Right hindlimb (tissue), 1 donor: ENCODE measurements around the gene URB1.
"Not testable (repeated sequence)": the region's sequence is repeated elsewhere in the genome, so short reads cannot be mapped to it uniquely, and the experiment has no call there.

Source experiments
- DNase-seq: peaks from one replicate; pipeline ENCODE4 v3.0.0-alpha.2; 2018

Gene URB1

DNA sequence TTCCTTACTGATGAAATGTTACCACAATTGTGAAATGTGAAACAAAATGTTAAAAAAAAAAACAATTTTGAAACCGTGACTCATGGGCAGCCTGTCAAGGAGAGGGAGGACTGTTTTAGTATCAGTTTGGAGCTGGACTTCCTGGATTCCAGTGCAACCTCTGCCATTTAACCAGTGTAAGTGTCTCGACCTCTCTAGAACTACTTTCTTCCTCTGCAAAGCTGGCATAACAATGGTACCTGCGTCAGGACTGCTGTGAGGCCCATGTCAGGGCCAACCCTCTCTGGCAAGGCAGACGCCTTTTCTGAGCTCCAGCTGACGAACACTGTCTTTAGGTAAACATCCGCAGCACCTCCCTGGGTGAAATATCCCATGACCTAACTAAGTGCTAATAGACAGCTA lies 20.9 kb downstream of the URB1 start:
- DNase-seq, result no peak

GRCh38 chr21:32370998-32371766 lies 21.6 kb downstream of the URB1 start:
- no peak for DNase-seq

DNA sequence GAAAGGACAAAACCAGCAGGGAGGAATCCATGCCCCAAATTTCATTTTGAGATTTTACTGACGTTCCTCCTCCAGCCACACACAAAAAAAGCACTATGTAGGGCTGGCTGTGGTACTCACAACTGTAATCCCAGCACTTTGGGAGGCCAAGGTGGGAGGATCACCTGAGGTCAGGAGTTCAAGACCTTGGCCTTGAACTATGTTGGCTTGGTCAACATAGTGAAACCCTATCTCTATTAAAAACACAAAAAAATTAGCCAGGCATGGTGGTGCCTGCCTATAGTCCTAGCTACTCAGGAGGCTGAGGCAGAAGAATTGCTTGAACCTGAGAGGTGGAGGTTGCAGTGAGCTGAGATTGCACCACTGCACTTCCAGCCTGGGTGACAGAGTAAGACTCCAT lies 23.9 kb downstream of the URB1 start:
- not testable (repeated sequence) for DNase-seq

GRCh38 chr21:32368386-32368785 lies 24.4 kb downstream of the URB1 start:
- no peak for DNase-seq

GRCh38 chr21:32367158-32367557 lies 25.7 kb downstream of the URB1 start:
- DNase-seq, result no peak

DNA sequence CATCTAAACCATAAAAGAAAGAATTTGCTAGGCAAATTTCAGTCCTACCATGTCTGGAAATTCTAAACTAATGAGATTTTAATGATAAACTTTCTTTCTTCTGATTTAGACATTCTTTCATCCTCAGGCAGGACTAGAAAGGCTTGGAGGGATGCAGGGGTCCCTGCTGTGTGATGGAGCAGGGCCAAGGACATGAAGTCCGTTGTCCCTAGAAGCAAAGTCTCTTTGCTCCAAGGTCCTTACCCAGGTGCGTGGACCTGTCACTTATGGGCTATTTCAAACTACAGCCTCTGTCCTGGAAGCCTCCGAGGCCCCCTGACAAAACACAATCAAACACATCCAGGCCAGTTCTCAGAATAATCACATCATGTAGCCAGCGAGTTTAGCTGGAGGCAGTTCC lies 26.6 kb downstream of the URB1 start:
- DNase-seq, result no peak

GRCh38 chr21:32364796-32365195 lies 28.0 kb downstream of the URB1 start:
- DNase-seq, result peak; percentile 43

GRCh38 chr21:32364387-32364786 lies 28.4 kb downstream of the URB1 start:
- DNase-seq, result peak; percentile 84

- no peak for DNase-seq
Observed at GRCh38 chr21:32360401-32360975, 32.3 kb downstream of the URB1 start.

GRCh38 chr21:32359719-32360260 lies 33.0 kb downstream of the URB1 start:
- DNase-seq, result no peak

GRCh38 chr21:32356874-32357395 lies 35.9 kb downstream of the URB1 start:
- DNase-seq, result no peak

DNA sequence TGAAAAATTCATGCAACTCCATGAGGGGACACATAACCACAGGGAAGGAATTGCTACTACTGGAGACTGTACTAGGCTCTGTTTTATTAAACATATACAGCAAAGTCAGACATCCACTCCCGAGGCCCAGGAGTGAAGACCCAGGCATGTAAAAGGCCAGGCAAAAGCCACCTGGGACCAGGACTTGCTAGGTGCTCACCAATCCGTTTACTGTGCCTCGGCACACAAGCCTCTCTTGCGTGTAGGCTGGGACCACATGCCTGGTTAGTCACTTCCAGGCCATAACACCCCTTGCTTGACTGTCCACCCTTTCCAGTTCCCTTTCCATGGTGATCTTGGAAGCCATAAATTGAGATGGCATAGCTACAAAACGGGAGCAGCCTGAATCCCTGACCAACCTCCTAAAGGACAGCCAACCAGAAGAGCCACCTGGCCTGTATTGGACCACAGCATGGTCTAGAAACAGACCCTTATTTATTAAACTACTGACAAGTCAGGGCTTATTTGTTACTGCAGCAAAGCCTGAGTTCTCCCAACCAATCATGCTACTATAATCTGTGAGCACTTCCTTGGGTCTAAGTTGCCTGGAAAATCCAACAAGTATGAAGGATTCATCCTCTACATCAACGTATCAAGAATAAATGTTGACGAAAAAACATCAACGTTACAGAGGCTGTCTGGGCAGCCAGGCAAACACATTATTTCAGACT lies 39.7 kb downstream of the URB1 start:
- no peak for DNase-seq

GRCh38 chr21:32352526-32352925 lies 40.3 kb downstream of the URB1 start:
- DNase-seq, result no peak

DNA sequence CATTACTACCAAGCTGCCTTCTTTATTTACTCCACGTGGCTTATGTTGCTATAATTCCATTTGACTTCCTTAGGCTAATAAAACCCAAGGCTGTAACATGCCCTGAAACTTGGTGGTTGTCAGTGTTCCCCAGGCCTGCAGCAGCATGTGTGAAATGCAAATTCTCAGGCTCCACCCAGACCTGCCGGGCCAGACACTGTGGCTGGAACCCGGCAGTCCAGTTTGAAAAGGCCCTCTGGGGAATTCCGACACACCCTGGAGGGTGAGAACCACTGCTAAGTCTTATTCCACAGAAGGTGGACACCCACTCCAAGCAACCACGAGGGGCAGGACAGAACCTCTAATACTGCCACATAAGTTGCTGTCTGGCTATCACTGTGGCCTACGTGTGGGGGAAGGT lies 41.4 kb downstream of the URB1 start:
- DNase-seq, result no peak

- no peak for DNase-seq
Observed at GRCh38 chr21:32350981-32351380, 41.8 kb downstream of the URB1 start.

GRCh38 chr21:32350211-32350980 lies 42.4 kb downstream of the URB1 start:
- DNase-seq, result no peak

DNA sequence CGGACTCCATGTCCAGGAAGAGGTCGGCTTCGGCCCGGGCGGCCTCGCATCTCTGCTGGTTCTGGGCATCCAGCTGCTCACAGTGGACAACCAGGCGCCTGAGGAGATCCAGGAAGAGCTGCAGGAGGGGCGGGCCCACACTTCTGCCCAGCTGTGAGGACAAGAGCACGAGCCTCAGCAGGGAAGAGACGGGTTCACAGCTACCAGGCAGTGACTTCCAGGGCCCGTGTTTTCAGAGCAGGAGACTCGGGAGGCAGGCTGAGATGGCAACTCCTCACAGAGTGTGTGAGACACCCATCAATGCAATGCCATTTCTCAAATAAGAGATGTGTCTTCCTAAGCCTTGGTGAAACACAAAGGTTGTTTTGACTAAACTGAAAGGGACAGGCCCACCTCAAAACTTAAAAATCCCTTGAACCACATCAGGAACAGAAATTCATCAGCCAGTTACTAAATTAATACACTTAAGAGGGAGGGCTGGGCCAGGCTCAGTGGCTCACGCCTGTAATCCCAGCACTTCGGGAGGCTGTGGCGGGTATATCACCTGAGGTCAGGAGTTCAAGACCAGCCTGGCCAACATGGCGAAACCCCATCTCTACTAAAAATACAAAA lies 43.4 kb downstream of the URB1 start:
- DNase-seq, result no peak

GRCh38 chr21:32348604-32349332 lies 44.0 kb downstream of the URB1 start:
- DNase-seq, result no peak

DNA sequence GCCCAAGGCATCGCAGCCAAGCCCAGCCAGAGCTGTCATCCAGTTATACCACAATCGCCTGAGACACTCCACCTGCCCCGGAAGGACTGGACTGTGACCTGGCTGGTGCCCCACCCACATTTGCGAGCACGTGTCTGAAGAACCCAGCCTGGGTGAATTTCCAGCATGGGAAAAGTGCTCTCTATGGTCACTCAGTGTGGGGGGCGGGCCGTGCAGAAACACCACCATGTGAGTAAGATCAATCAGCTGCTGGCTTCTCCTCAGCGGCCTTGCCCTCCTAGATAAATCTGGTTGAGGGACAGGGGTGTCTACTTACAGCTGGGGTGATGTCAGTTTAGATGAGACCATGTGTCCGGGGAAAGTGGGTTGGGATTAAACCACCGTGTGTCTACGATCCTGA lies 44.8 kb downstream of the URB1 start:
- DNase-seq, result no peak

DNA sequence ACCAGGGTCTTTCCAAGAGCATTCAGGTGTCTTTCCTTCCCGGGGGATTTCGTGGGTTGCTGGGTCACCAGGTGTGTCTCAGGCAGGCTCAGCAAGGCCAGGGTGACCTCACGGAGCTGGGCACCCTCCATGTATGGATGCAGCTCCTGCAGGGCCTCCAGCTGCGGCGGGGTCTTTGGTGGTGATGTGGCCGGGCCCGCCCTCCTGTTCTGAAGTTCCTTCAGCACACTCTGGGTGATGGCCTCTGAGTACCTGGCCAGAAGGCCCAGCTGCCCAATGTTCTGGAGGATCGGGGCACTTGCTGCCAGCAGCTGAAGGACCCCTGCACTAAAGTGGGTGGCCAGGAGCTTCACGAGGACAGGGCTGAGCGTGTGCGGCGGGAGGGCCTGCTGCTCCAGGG lies 45.5 kb downstream of the URB1 start:
- DNase-seq, result no peak

DNA sequence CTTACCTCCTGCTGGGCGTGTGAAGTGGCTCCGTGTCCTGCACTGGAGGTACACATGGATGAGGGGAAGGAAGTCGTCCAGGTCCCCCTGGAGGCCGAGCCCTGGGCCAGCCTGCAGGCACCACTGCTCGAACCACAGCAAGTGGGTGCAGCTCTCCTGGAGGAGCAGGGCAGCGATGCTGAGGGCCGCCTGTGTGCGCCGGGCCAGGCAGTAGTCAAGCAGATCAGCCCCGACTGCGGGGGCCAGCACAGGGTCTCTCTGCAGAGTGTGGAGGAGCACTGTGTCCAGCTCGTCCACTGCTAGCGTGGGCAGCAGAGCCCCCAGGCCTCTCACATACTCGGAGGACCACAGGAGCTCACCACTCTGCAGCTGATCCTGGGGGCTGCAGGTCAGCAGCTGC lies 45.9 kb downstream of the URB1 start:
- no peak for DNase-seq
